ENCODE results near the gene GPS2. TPM values are rescaled to one million over a fixed set of nuclear protein-coding genes. Genes with fewer than 3 reads are reported as not detected.

The GPS2 gene
- total and polyA plus RNA-seq, 2 donors (not counting 3 experiments of a cell fraction or from before 2014, with no cell fraction given): 51.6 to 132 TPM

GRCh38 chr17:7290166-7290565 lies 25.0 kb downstream of the GPS2 start:
- TF ChIP-seq FOS (IDR thresholded peaks at IDR 0.05; ENCODE audit: borderline replicate concordance, insufficient read depth, low read length) (no peak), EZH2 (IDR thresholded peaks at IDR 0.05; ENCODE audit: borderline replicate concordance, low read depth, low read length, severe bottlenecking) (no peak), MYC (IDR thresholded peaks at IDR 0.05; ENCODE audit: low read depth, low read length) (no peak), GATA2 (IDR thresholded peaks at IDR 0.05; ENCODE audit: insufficient read depth, insufficient read length, low read depth, low read length) (no peak), POLR2A (IDR thresholded peaks at IDR 0.05; ENCODE audit: low read depth, low read length) (no peak), POLR2AphosphoS5 (IDR thresholded peaks at IDR 0.05; ENCODE audit: insufficient read depth, low read depth, low read length) (no peak), JUN (IDR thresholded peaks at IDR 0.05; ENCODE audit: borderline replicate concordance, insufficient read depth, insufficient read length, low read depth) (no peak), CTCF (IDR thresholded peaks at IDR 0.05; ENCODE audit: extremely low read depth in 1 of 2, insufficient read depth in 1 of 2, low read depth in 1 of 2, low read length in 2 of 2) (no peak)
- TF ChIP-seq, protein P1, sequence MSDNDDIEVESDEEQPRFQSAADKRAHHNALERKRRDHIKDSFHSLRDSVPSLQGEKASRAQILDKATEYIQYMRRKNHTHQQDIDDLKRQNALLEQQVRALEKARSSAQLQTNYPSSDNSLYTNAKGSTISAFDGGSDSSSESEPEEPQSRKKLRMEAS (IDR thresholded peaks at IDR 0.05; ENCODE audit: insufficient read depth, insufficient read length): no peak
- no TSS peak for BruUV-seq (replicated peaks)
- Histone ChIP-seq H3K79me2 (ENCODE audit: control insufficient read depth, insufficient read depth, low read length) (no peaks in the 10 kb centered on the region), H3K9me1 (replicated peaks; ENCODE audit: control insufficient read depth, extremely low read depth, insufficient read depth, low read length) (no peaks in the 10 kb centered on the region), H3K9me3 (replicated peaks; ENCODE audit: control insufficient read depth, insufficient read depth, low read length) (no peaks in the 10 kb centered on the region), H3K27ac (ENCODE audit: insufficient read depth, low read depth, low read length) (no peak overlapping the region), H3K4me3 (replicated peaks in 1 of 3; ENCODE audit: insufficient read depth in 1 of 3, low read depth in 1 of 3, low read length in 3 of 3) (no peak overlapping the region), H3K27me3 (ENCODE audit: control insufficient read depth in 2 of 2, insufficient read depth in 2 of 2, low read length in 2 of 2) (peaks cover 20 to 40% of the 10 kb centered on the region in 2 experiments), H4K20me1 (replicated peaks; ENCODE audit: control insufficient read depth, extremely low read depth, insufficient read depth, low read length) (no peaks in the 10 kb centered on the region), H2AFZ (ENCODE audit: low read depth, low read length) (no peak overlapping the region), H3K9ac (replicated peaks; ENCODE audit: extremely low read depth, insufficient read depth, low read length) (no peak overlapping the region), H3K4me1 (ENCODE audit: control insufficient read depth, extremely low read depth, insufficient read depth, low read length) (peaks cover 3% of the 10 kb centered on the region), H3K36me3 (ENCODE audit: control insufficient read depth in 2 of 2, extremely low read depth in 1 of 2, insufficient read depth in 2 of 2, low read length in 2 of 2) (no peaks in the 10 kb centered on the region), H3K4me2 (ENCODE audit: insufficient read depth, low read length) (no peak overlapping the region)
- dilution Hi-C loops (cut with MboI; ENCODE audit: extremely low pct_ligation_motif_present, low sequenced_read_pairs): no loop called here
- POLR2A ChIA-PET: no interaction called here
- FAIRE-seq (no peak), DNase-seq (ENCODE audit: low read depth, low spot score) (no peak)
- intact Hi-C loops (cut with micrococcal nuclease): no loop called here
- CTCF ChIA-PET: interaction anchor here (10.2 kb wide), 1 partner anchor 7 kb away, joined by 170 read pairs; no protein-coding TSS in a partner anchor

Data from endothelial cell of umbilical vein (primary cell).